Gastrocnemius medialis (tissue), 4 donors: ENCODE data around the gene ATP9B. TPM values are rescaled to one million over a fixed set of nuclear protein-coding genes. Genes with fewer than 3 reads are reported as not detected.

Source experiments
- ATAC-seq, 2 donors: fragments of 150-250 bp; one replicate each; pipeline ENCODE4 v1.9.1; 2016
- DNase-seq, 2 donors: peaks; one replicate each; pipeline ENCODE4 v3.0.0-alpha.2; 2019
- H3K27ac ChIP-seq, 4 donors: fragments of 200-600 bp; sonication (generic); 1 replicate in 1 of 4; 2 replicates in 3 of 4; pipeline ENCODE4 v1.5.1; 2016 to 2018; ENCODE audit warnings: mild to moderate bottlenecking in 2 of 4, moderate library complexity in 1 of 4
- H3K27me3 ChIP-seq, 3 donors: fragments of 200-600 bp; sonication (generic) in 2 of 3; 1 replicate in 1 of 3; 2 replicates in 2 of 3; pipeline versions ENCODE4 v1.5.1 to v1.6.0; 2016 to 2019; ENCODE audit warnings: mild to moderate bottlenecking in 1 of 3, moderate library complexity in 1 of 3
- H3K36me3 ChIP-seq, 2 donors: fragments of 200-600 bp; sonication (generic) in 1 of 2; one replicate each; pipeline ENCODE4 v1.5.1; 2017 to 2018
- H3K4me1 ChIP-seq, 2 donors: fragments of 200-600 bp; sonication (generic) in 1 of 2; one replicate each; pipeline ENCODE4 v1.5.1; 2016 to 2017; ENCODE audit warnings: mild to moderate bottlenecking in 2 of 2
- H3K4me3 ChIP-seq, 4 donors: fragments of 200-600 bp; sonication (generic) in 3 of 4; 1 replicate in 1 of 4; 2 replicates in 3 of 4; pipeline ENCODE4 v1.5.1; 2016 to 2019; ENCODE audit warnings: mild to moderate bottlenecking in 2 of 4
- H3K9me3 ChIP-seq, 3 donors: fragments of 200-600 bp; sonication (generic) in 2 of 3; 1 replicate in 1 of 3; 2 replicates in 2 of 3; pipeline ENCODE4 v1.5.1; 2016 to 2019
- POLR2A ChIP-seq, 2 donors: fragments of 450-650 bp; IDR thresholded peaks; one replicate each; pipeline ENCODE4 v1.6.1; 2017; ENCODE audit warnings: antibody characterized with exemption in 2 of 2, mild to moderate bottlenecking in 2 of 2, moderate library complexity in 2 of 2
- in situ Hi-C, 4 donors: fragments of 200-750 bp; cut with MboI; loops; one replicate each; pipeline versions ENCODE4 v1.15.0 to v1.8.0; 2017; ENCODE audit warnings: low sequenced_read_pairs in 4 of 4
- intact Hi-C: fragments of 100-400 bp; cut with DNase I; formaldehyde crosslinking; loops from one replicate; pipeline ENCODE4 v1.15.1; 2023; ENCODE audit warnings: low total_unique reads
- total RNA-seq, 4 donors: library from RNA; depleted of rRNA; stranded (reverse); fragments of >200 nt; gene quantifications; one replicate each; pipeline versions ENCODE4 v1.1.0 to v1.2.3, GENCODE V29; 2016
- TF ChIP-seq, protein P1 (sequence below), 5 experiments: fragments of 450-650 bp in 3 of 5; fragments of 200-600 bp in 2 of 5; sonication (generic) in 2 of 5; IDR thresholded peaks in 4 of 5; conservative IDR thresholded peaks in 1 of 5; 1 replicate in 4 of 5; 2 replicates in 1 of 5; pipeline ENCODE4 v1.5.1; 2016 to 2019; ENCODE audit warnings: antibody characterized with exemption in 5 of 5, mild to moderate bottlenecking in 3 of 5, moderate library complexity in 3 of 5

Gene ATP9B
- total RNA-seq, 4 donors from 2014 or later: 9.9 to 33.6 (median 18.6) TPM

DNA sequence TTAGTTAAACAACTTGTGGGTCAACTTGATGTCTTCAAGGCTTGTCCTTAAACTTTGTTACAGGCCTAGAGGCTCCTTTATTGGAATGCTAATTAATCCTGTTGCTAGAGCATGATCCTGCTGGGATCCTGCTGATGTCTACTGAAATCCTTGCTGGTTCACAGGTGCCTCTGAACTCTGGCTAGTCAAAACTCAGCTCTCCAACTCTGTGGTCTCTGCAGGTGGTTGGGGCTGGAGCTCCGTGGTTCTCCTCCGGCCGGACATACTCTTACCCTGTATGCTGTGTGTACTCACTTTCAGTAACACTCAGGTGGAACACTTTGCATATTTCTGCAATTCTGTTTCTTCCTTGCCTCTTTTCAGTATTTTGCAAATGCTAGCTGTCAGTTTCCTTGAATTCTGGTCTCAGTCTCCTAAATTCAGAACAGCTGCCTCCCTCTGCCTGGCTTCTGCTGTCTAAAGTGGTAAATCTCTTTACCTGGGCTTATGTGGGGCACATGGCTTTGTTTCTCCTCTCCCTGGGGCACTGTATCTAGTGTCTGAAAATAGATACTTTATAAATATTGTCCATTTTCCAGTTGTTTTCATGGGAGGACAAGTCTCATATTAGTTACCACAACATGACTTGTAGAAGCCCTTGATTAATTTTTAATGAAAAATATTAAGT is 113.0 kb downstream of the ATP9B start:
- in situ Hi-C loops (no loop called here), intact Hi-C loops (no loop called here)
- H3K9me3 ChIP-seq: no peaks in the 10 kb centered on the region
- TF ChIP-seq, protein P1, sequence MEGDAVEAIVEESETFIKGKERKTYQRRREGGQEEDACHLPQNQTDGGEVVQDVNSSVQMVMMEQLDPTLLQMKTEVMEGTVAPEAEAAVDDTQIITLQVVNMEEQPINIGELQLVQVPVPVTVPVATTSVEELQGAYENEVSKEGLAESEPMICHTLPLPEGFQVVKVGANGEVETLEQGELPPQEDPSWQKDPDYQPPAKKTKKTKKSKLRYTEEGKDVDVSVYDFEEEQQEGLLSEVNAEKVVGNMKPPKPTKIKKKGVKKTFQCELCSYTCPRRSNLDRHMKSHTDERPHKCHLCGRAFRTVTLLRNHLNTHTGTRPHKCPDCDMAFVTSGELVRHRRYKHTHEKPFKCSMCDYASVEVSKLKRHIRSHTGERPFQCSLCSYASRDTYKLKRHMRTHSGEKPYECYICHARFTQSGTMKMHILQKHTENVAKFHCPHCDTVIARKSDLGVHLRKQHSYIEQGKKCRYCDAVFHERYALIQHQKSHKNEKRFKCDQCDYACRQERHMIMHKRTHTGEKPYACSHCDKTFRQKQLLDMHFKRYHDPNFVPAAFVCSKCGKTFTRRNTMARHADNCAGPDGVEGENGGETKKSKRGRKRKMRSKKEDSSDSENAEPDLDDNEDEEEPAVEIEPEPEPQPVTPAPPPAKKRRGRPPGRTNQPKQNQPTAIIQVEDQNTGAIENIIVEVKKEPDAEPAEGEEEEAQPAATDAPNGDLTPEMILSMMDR (IDR thresholded peaks at IDR 0.05 in 4 of 5, conservative IDR thresholded peaks at IDR 0.05 in 1 of 5): no peak
- no peak for TF ChIP-seq POLR2A (IDR thresholded peaks at IDR 0.05)
- no peaks in the 10 kb centered on the region for H3K36me3 ChIP-seq
- H3K4me1 ChIP-seq: no peaks in the 10 kb centered on the region
- no peak for DNase-seq
- H3K27ac ChIP-seq: no peak overlapping the region
- no peak overlapping the region for H3K4me3 ChIP-seq
- H3K27me3 ChIP-seq: no peaks in the 10 kb centered on the region
- ATAC-seq: no peak

DNA sequence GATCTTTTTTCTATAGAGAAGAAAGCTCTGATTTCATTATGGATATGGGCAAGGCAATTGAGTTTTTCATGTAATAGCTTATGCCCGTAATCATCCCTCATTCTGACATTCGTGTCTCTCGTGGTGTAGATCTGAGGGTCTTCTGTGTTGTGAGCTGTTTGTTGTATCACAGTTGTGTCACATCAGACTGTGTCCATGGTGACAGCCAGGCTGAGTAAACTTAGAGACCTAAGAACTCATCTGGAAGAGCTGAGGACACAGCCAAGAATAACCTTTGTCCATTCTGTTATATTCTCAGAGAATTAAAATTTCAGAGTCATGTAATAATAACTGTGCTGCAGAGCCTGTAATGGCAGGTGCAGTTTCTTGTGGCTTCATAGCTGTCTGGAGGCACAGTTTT is 116.5 kb downstream of the ATP9B start:
- no peaks in the 10 kb centered on the region for H3K9me3 ChIP-seq
- TF ChIP-seq, protein P1 (IDR thresholded peaks at IDR 0.05 in 4 of 5, conservative IDR thresholded peaks at IDR 0.05 in 1 of 5): no peak
- no peak for TF ChIP-seq POLR2A (IDR thresholded peaks at IDR 0.05)
- no peak overlapping the region for H3K4me3 ChIP-seq
- ATAC-seq (no peak), DNase-seq (no peak)
- intact Hi-C loops: no loop called here
- H3K36me3 ChIP-seq: no peaks in the 10 kb centered on the region
- no peak overlapping the region for H3K27ac ChIP-seq
- in situ Hi-C loops: no loop called here
- no peaks in the 10 kb centered on the region for H3K27me3 ChIP-seq
- no peaks in the 10 kb centered on the region for H3K4me1 ChIP-seq

DNA sequence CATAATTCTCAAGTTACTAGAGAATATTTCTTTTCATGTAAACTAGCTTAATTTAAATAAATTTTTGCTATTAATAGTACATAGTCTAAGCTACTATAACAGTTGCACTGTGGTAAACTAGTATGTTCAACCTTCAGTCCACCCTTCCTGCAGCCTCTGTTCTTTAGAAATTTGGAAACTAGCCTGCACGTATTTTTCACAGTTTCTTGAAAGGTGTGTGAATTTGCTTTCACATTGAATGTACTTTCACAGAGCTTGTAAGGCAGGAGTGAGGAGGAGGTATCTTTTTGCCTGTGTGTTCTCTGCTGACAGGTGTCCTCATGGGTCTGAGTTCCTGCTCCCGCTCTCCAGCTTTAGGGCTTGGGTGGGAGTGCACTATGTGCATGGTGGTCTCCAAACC is 117.5 kb downstream of the ATP9B start:
- TF ChIP-seq, protein P1 (IDR thresholded peaks at IDR 0.05 in 4 of 5, conservative IDR thresholded peaks at IDR 0.05 in 1 of 5): no peak

DNA sequence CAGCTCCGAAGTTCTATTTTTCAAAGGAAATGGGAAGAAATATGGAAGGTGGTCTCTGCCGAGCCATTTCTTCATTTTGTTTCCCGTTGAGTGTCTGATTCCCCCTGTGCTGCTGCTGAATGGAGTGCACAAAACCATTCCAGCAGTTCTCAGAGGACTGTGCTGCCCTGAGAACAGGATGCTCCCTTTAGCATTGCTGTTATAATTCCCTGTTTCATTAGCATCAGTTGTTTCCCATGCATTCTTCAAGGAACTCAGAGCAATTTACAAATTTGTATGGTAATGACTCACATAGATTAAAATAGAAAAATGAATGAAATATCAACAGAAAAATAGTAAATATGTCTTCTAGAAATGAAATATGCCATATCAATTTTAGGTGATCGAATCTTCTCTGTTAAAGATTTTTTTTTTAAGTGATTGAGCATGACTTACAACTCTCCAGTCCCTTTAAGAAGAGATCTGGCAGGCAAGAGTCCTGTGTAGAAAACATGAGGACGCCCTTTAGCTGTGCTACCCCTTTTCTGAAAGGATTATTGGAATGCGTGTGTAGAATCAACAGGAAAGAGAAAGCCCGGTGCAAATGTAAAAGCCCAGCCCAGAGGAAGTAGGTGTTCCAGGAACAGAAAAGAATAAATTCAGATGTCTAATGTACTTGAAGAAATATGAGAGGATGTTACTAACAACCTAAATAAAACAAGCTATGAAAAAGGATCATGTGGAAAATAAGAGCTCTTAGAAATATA is 118.5 kb downstream of the ATP9B start:
- H3K27ac ChIP-seq: no peak overlapping the region
- H3K4me3 ChIP-seq: no peak overlapping the region
- in situ Hi-C loops: no loop called here
- H3K4me1 ChIP-seq: no peaks in the 10 kb centered on the region
- DNase-seq: no peak
- no peaks in the 10 kb centered on the region for H3K36me3 ChIP-seq
- TF ChIP-seq, protein P1 (IDR thresholded peaks at IDR 0.05 in 4 of 5, conservative IDR thresholded peaks at IDR 0.05 in 1 of 5): no peak
- TF ChIP-seq POLR2A (IDR thresholded peaks at IDR 0.05): no peak
- no peaks in the 10 kb centered on the region for H3K27me3 ChIP-seq
- intact Hi-C loops: no loop called here
- no peaks in the 10 kb centered on the region for H3K9me3 ChIP-seq
- ATAC-seq: no peak

More for the DNA sequence above, 117.5 kb downstream of the ATP9B start:
- intact Hi-C loops (no loop called here), in situ Hi-C loops (no loop called here)
- H3K27me3 ChIP-seq: no peaks in the 10 kb centered on the region
- ATAC-seq (no peak), DNase-seq (no peak)
- no peak overlapping the region for H3K27ac ChIP-seq
- H3K4me1 ChIP-seq: no peaks in the 10 kb centered on the region
- no peaks in the 10 kb centered on the region for H3K9me3 ChIP-seq
- H3K4me3 ChIP-seq: no peak overlapping the region
- H3K36me3 ChIP-seq: no peaks in the 10 kb centered on the region
